ENCODE results near the gene ROR1.

GRCh38 chr1:64092851-64093371, 319.1 kb downstream of the ROR1 start:
- TF ChIP-seq, protein P1, sequence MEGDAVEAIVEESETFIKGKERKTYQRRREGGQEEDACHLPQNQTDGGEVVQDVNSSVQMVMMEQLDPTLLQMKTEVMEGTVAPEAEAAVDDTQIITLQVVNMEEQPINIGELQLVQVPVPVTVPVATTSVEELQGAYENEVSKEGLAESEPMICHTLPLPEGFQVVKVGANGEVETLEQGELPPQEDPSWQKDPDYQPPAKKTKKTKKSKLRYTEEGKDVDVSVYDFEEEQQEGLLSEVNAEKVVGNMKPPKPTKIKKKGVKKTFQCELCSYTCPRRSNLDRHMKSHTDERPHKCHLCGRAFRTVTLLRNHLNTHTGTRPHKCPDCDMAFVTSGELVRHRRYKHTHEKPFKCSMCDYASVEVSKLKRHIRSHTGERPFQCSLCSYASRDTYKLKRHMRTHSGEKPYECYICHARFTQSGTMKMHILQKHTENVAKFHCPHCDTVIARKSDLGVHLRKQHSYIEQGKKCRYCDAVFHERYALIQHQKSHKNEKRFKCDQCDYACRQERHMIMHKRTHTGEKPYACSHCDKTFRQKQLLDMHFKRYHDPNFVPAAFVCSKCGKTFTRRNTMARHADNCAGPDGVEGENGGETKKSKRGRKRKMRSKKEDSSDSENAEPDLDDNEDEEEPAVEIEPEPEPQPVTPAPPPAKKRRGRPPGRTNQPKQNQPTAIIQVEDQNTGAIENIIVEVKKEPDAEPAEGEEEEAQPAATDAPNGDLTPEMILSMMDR (conservative IDR thresholded peaks at IDR 0.05; ENCODE audit: low read length), result no peak
- TF ChIP-seq EZH2phosphoT487 (IDR thresholded peaks at IDR 0.05; ENCODE audit: borderline replicate concordance, low read depth, low read length), result no peak

Measured in OCI-LY7 (cell line).